Neutrophil (primary cell): Measurements from ENCODE around the gene SLC24A4.
"Not testable (repeated sequence)": the region's sequence is repeated elsewhere in the genome, so short reads cannot be mapped to it uniquely, and the experiment has no call there.

Experiments
- H3K27ac ChIP-seq: fragments of 200-600 bp; sonication (generic); 2 replicates; pipeline ENCODE4 v1.5.1; 2016; ENCODE audit warnings: mild to moderate bottlenecking, moderate library complexity
- H3K27me3 ChIP-seq: fragments of 200-600 bp; sonication (generic); 2 replicates; pipeline ENCODE4 v1.6.0; 2016; ENCODE audit warnings: mild to moderate bottlenecking
- H3K36me3 ChIP-seq: fragments of 200-600 bp; sonication (generic); 2 replicates; pipeline ENCODE4 v1.5.1; 2017
- H3K4me1 ChIP-seq, 2 experiments: fragments of 200-600 bp in 1 of 2; sonication (generic) in 1 of 2; 1 replicate in 1 of 2; 2 replicates in 1 of 2; pipeline versions ENCODE4 v1.5.1 to v1.6.1; 2013 to 2016; ENCODE audit warnings: low read depth in 1 of 2, low read length in 1 of 2, mild to moderate bottlenecking in 1 of 2, moderate library complexity in 1 of 2; ENCODE audit not compliant: control insufficient read depth in 1 of 2, insufficient read depth in 1 of 2
- H3K4me3 ChIP-seq, 2 experiments: fragments of 200-600 bp in 1 of 2; sonication (generic) in 1 of 2; 1 replicate in 1 of 2; 2 replicates in 1 of 2; pipeline ENCODE4 v1.5.1; 2013 to 2016; ENCODE audit warnings: low read depth in 1 of 2, low read length in 1 of 2, mild to moderate bottlenecking in 1 of 2, moderate library complexity in 1 of 2
- H3K9me3 ChIP-seq: fragments of 200-600 bp; sonication (generic); 2 replicates; pipeline ENCODE4 v1.5.1; 2016
- TF ChIP-seq, protein P1 (sequence below): fragments of 200-600 bp; sonication (generic); IDR thresholded peaks from 2 replicates; pipeline ENCODE4 v1.5.1; 2016; ENCODE audit warnings: antibody characterized with exemption

SLC24A4 gene

DNA sequence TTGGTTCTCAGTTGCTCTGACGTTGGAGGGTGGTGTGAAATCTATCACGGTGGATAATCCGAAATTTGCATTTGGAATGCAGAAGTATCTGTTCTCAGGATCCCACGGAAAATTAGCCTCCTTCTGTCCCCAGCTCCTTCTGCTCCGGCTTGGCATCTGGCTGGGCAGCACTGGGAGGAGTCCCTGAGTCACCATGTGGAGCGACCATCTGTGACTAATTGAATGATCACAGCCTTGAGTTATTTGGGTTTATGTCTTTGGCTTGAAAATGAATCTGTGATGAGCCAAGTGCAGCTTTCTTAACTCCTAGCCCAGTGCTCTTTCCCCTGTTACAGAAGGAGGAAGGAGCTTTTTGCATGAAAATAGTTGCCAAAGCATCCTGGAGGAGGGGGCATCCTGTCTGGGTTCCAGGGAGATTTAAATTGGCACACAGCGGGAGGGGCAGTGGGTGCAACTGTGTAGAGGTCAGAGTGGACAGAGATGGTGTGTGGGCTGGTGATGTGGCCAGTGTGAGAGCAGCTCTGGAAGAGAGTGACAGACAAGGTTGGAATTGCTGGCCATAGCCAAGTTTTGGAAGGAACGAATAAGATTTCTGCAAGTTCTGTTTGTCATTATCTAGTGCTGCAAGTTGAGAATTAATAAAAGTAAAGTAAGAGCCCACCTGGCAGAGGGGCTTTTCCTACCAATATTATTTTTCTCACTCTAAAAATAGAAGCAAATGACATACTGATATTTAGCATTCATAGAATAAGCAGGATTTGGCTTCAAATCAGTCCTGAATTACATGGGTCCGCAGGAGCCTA is 74.4 kb downstream of the SLC24A4 start:
- no peaks in the 10 kb centered on the region for H3K9me3 ChIP-seq
- H3K27me3 ChIP-seq = no peaks in the 10 kb centered on the region
- H3K4me3 ChIP-seq = no peak overlapping the region
- H3K36me3 ChIP-seq = no peaks in the 10 kb centered on the region
- H3K27ac ChIP-seq = peak overlapping the region; percentile 93
- peaks cover 95 to 96% of the 10 kb centered on the region in 2 experiments for H3K4me1 ChIP-seq
- TF ChIP-seq, protein P1, sequence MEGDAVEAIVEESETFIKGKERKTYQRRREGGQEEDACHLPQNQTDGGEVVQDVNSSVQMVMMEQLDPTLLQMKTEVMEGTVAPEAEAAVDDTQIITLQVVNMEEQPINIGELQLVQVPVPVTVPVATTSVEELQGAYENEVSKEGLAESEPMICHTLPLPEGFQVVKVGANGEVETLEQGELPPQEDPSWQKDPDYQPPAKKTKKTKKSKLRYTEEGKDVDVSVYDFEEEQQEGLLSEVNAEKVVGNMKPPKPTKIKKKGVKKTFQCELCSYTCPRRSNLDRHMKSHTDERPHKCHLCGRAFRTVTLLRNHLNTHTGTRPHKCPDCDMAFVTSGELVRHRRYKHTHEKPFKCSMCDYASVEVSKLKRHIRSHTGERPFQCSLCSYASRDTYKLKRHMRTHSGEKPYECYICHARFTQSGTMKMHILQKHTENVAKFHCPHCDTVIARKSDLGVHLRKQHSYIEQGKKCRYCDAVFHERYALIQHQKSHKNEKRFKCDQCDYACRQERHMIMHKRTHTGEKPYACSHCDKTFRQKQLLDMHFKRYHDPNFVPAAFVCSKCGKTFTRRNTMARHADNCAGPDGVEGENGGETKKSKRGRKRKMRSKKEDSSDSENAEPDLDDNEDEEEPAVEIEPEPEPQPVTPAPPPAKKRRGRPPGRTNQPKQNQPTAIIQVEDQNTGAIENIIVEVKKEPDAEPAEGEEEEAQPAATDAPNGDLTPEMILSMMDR = no peak

DNA sequence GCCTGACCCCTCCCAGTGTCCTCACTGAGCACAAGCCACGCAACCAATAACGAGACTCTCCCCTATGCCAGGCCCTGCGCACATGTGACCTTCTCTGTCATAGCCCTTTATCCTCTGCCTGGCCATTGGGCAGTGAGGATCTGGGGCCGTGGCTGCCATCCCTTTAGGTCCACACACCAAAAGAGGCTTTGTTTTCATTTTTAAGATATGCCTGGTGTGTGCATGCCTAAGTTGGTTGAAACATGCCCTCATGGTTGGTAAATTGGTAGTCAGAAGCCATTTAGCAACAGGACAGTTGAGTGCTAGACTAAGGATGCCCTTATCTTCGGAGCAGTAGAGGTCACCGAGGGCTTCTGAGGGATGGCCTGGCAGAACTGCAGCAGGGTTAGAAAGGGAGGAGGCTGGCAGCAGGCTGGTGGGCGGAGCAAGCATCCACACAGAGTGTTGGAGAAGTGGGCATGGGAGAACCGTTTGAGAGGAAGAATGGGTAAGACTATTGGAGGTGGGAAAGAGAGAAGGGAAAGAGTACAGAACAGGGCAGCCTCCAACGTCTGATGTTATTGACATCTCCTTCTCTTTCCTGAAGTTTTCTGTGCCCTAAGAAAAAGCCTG is 75.1 kb downstream of the SLC24A4 start:
- TF ChIP-seq, protein P1 = no peak
- peak overlapping the region; percentile 93 for H3K27ac ChIP-seq

DNA sequence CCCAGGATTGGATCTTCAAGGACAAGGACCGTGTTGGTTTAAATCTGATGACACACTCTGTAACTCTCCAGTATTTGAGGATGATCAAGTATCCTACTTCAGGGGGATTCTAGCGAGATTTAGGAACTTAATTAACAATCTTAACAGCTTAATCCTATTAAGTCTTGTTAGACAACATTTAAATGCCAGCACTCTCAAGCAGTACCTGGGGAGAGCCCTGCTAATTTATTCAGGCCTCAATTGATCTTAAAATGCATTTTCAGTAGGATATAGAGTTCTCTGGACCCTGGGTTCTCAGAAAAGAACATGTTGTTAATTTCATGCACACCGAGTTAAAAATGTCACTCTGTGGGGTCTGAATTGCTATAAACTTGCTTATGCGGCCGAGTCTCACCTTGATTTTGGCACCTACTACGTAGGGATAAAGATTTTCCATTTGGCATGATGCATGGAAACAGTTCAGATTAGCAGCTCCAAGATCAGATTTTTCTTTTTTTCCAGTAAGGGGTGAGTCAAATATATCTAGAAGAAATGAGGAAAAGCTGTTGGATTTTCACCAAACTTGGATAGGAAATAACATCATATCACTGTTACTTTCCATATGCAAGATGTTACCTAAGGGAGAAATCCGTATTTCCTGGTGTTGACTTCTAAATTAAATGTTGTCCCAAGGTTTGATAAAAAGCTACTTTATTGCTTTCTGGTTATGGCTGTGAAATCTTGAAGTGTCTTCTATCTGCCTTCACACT is 76.1 kb downstream of the SLC24A4 start:
- Histone ChIP-seq H3K4me3 (no peak overlapping the region), H3K27ac (peak overlapping the region; percentile 93), H3K27me3 (no peaks in the 10 kb centered on the region), H3K9me3 (no peaks in the 10 kb centered on the region), H3K4me1 (peaks cover 94 to 96% of the 10 kb centered on the region in 2 experiments), H3K36me3 (no peaks in the 10 kb centered on the region)
- TF ChIP-seq, protein P1 = no peak

More for the DNA sequence above, 75.1 kb downstream of the SLC24A4 start:
- Histone ChIP-seq H3K4me1 (peaks cover 95 to 96% of the 10 kb centered on the region in 2 experiments), H3K36me3 (no peaks in the 10 kb centered on the region), H3K4me3 (no peak overlapping the region), H3K9me3 (no peaks in the 10 kb centered on the region), H3K27me3 (no peaks in the 10 kb centered on the region)

DNA sequence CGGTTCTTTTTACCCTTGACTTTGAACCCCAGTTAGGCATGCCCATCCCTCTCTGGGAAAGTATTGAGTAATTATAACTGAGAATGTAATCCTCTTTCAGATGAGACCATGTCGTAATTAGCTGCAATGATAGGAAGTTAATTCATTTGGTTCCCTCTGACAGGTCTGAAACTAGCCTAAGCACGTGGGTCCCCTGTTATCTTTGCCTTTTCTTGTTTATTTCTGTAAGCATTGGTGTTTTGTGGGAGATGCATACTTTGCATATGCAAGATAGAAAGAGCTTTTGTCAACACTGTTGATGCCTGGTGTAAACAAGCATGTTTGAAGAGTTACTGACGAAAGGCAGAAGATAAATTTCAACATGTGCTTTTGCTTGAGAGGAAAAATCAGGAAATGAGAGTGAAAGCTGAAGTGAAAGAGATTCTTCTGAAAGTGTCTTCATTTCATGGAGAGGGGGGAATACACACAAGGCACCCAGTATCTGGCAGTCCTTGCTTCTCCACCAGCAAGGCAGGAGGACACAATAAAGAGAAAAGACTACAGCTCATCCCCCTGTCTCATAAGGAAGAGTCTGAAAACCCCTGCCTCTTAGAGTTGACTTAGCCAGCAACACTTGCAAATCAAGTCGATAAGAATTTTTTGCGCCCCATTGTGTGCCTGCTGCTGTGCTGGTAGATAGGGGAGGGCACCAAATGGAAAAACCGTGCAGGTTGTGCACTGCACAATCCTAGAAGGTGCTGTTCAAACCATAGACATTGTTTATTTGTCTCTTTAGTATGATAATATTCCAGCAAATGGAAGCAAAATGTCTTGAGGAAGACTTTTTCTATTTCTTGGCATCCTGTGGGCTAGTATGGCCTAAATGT is 77.8 kb downstream of the SLC24A4 start:
- H3K9me3 ChIP-seq = no peaks in the 10 kb centered on the region
- H3K4me1 ChIP-seq = peaks cover 98 to 100% of the 10 kb centered on the region in 2 experiments
- no peaks in the 10 kb centered on the region for H3K36me3 ChIP-seq
- H3K27ac ChIP-seq = peak overlapping the region; percentile 93
- TF ChIP-seq, protein P1 = no peak
- peak overlapping the region; percentile 41 to 42 for H3K4me3 ChIP-seq
- H3K27me3 ChIP-seq = no peaks in the 10 kb centered on the region

DNA sequence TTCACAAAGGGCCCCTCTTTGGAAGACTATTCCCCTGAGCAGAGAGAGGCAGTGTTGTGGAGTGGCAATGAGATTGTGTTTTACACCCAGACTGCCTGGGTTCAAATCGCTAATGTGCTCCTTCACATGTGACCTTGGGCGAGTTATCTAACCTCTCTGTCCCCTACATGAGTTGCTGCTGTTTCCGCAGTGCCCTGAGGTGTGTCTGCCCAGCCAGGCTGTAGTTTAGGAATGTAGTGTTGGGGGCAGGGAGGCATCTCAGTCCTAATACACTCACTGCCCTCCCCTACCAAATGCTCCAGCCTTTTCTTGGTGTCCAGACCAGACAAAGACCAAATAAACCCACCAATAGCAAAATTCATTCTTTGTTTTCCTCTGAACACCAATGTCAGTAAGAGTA is 78.6 kb downstream of the SLC24A4 start:
- Histone ChIP-seq H3K27me3 (no peaks in the 10 kb centered on the region), H3K9me3 (no peaks in the 10 kb centered on the region), H3K36me3 (no peaks in the 10 kb centered on the region), H3K27ac (peak overlapping the region; percentile 93), H3K4me1 (peaks cover 99 to 100% of the 10 kb centered on the region in 2 experiments), H3K4me3 (peak overlapping the region; percentile 41 to 42)
- TF ChIP-seq, protein P1 = no peak

DNA sequence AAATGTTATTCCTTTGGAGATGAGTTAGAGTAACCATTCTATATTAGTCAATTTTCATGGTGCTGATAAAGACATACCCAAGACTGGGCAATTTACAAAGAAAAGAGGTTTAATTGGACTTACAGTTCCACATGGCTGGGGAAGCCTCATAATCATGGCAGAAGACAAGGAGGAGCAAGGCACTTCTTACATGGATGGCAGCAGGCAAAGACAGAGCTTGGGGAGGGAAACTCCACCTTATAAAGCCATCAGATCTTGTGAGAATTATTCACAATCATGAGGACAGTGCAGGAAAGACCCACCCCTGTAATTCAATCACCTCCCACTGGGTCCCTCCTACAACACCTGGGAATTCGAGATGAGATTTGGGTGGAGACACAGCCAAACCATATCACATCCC is 79.5 kb downstream of the SLC24A4 start:
- Histone ChIP-seq H3K4me1 (peaks cover 99 to 100% of the 10 kb centered on the region in 2 experiments), H3K27ac (peak overlapping the region; percentile 93)
- not testable (repeated sequence) for H3K9me3 ChIP-seq, H3K27me3 ChIP-seq, H3K4me3 ChIP-seq, H3K36me3 ChIP-seq
